Activated naive CD4-positive, alpha-beta T cell treated with anti-CD3 and anti-CD28 coated beads, Interleukin-2, amount 50 U/mL, for 16 hours (primary cell): Measurements from ENCODE around the gene PDLIM4.

Experiments
- DNase-seq: peaks from one replicate; pipeline ENCODE4 v3.0.0-alpha.2; 2020

PDLIM4 gene

DNA sequence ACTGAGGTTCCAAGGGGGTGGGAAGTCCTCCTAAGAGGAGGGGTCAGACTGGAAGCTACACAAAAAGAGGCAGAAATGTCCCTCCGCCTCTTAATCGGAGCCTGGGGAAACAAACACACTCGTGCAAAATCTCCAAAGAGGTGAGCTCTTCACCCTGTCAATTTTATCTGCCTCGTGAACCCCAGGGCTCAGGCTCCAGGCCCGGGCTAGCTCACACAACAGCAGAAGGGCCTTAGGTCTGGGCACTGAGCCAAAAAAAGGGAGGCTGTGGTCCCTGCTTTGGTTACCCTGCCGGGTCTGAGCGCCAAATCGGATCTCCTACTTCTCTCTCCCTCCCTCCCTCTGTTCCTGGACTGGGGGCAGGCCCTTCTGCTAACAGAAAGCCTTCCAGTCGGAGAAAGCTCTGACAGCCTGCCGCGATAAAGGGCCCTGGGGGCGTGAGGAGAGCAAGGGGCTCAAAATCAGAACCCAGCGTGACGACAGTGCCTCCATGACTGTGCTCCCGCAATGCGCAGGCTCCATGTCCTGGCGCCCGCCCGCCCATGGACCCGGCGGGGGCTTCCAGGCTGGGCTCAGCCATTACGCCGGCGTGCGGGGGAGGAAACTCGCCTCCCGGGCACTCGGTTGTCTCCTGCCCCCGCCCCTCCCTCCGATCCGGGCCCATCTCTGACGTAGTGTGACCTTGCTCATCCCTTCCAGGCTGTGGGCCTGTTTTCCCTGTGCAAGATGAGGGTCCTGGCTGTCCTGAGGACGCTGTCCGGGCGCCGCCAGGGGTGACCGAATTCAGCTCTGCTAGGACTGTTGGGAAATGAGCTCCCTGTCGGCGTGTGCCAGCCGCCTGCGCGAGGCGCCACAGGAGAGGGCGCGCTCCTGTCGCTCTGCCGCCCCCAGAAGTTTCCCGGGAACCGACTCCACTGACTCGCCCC lies 35.8 kb downstream of the PDLIM4 start:
- DNase-seq: peak; percentile 82

DNA sequence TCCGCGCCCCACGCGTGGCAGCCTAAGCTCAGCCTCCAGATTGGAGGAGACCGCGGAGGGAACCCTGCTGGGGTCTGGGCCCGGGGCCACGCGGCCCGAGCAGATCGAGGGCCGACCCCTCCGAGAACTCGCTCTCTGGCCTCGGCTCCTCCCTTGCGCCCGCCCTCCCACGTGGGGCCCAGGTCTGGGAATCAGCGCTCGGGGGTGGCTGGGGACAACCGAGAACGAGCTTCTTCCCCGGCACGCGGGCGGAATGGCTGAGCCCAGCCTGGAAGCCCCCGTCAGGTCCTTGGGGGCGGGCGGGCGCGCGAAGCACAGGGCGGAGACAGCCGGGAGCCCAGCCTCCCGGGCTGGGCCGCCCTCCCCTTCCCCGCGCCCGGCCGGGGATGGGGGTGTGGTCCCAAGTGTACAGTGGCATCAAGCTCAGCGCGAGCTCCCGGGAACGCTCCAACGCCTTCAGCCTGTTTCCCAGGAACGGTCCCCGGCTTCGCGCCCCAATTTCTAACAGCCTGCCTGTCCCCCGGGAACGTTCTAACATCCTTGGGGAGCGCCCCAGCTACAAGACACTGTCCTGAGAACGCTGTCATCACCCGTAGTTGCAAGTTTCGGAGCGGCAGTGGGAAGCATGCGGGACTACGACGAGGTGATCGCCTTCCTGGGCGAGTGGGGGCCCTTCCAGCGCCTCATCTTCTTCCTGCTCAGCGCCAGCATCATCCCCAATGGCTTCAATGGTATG lies 36.7 kb downstream of the PDLIM4 start, which contains the start of gene SLC22A4:
Gene SLC22A4, plus strand, starts transcription at position 403 of the 736 bp plus-strand sequence. Its CDS starts 223 bp downstream, at position 626.
- DNase-seq: peak; percentile 81

DNA sequence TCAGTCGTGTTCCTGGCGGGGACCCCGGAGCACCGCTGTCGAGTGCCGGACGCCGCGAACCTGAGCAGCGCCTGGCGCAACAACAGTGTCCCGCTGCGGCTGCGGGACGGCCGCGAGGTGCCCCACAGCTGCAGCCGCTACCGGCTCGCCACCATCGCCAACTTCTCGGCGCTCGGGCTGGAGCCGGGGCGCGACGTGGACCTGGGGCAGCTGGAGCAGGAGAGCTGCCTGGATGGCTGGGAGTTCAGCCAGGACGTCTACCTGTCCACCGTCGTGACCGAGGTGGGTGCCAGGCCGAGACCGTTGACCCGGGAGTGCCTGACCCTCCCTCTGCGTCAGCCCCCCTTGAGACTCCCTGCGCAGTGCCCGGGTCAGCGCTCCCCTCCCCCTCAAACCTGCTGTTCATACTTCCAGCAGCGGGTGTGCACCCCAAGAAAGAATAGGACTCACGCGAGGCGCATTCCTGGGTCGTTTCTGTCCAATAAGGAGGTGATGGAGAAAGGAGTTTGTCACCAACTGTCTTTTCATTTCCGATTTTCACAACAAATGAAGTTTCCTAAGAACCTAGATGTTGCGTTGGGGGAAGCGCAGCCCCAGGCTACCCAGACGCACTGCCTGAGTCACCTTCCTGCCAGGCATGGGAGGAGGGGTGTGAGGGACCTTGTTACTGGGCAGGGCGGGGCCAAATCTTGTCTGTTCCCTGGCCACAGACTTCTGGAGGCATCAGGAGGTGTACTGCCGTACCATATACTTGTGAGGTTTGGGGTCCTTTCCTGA lies 37.4 kb downstream of the PDLIM4 start:
- peak; percentile 72 for DNase-seq

DNA sequence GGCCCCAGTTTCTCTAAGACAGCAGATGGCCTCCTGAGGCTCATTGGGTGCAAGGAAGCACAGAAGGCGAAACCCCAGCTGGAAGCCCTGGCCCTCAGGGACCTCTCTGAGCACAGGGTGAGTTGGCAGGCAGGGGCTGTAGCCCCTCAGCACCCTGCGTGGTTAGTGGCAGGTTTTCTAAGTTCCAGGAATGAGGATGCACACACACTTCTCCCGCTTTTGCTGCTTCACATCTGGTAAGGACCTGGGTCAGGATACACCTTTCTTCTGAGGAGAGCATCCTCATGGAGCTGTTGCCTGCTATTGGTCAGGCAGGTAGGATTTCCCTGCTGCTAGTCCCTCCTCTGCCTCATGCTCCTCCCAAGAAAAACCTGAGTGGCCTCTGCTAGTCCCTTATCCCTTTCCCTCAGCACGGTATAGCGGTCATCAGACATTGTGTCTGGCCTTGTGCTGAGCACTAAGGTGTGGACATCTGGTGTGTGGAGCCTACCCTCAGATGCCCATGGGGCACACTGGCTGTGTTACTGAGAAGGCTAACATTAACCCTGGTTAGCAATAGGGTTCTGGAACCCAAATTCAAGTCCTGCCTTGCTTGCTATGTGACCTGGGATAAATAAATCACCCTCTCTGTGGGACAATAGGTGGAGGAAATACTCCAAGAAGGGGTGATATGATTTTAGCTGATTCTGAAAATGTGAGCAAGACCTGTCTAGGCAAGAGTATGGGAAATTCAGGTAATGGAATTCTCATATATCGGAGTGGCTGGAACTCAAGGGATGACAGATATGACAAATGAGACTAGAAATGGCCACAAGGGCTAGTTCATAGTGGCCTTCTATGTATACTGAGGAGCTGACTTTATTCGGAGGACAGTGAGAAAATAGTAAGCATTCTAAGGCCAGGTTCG lies 38.3 kb downstream of the PDLIM4 start:
- DNase-seq: no peak

DNA sequence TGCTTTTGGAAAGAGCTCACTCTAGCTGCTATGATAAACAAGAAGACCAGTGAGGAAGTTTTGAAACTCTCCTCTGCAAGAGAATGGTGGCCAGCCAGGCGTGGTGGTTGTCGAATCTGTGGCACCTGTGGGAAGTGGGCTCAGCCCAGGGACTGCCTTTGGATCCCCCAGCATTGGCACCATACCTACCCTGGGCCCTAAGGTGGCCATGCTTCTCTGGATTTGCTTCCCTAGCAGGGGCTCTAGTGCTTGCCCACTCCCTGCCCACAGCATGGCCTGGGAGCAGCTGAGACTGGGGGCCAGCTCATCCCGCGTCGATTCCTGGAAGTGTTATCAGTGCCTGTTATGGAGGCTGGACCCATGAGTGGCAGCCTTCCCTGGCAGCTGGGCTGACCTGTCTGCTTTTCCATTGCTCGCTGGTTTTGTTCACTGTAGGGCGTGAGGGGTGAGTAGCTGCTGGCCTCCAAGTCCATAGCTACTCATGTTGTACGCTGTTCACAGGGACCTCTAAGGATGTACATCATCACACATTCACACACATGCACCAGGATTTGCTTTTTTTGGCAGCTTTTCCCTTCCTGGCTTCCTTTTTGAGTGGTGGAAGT lies 39.0 kb downstream of the PDLIM4 start:
- DNase-seq: no peak

DNA sequence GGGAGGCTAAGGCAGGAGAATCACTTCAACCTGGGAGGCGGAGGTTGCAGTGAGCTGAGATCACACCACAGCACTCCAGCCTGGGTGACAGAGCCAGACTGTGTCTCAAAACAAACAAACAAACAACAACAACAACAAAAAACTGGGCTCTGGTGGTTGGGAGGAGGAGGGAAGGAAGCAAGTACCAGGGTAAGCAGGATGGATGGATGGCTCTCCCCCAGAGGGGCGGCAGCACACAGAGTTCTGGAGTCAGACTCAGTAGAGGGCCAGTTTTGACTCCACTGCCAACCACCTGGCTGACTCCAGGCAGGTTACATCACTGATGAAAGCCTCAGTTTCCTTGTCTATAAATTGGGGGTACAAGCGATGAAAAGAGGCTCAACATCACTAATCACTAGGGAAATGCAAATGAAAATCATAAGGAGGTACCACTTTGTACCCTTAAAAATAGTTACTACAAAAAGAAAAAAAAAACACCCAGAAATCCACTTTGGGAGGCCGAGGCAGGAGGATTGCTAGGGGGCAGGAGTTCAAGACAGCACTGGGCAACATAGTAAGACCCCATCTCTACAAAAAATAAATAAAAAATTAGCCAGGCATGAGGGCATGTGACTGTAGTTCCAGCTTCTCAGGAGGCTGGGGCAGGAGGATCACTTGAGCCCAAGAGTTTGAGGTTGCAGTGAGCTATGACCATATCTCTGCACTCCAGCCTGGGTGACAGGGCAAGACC lies 39.9 kb downstream of the PDLIM4 start:
- no peak for DNase-seq

DNA sequence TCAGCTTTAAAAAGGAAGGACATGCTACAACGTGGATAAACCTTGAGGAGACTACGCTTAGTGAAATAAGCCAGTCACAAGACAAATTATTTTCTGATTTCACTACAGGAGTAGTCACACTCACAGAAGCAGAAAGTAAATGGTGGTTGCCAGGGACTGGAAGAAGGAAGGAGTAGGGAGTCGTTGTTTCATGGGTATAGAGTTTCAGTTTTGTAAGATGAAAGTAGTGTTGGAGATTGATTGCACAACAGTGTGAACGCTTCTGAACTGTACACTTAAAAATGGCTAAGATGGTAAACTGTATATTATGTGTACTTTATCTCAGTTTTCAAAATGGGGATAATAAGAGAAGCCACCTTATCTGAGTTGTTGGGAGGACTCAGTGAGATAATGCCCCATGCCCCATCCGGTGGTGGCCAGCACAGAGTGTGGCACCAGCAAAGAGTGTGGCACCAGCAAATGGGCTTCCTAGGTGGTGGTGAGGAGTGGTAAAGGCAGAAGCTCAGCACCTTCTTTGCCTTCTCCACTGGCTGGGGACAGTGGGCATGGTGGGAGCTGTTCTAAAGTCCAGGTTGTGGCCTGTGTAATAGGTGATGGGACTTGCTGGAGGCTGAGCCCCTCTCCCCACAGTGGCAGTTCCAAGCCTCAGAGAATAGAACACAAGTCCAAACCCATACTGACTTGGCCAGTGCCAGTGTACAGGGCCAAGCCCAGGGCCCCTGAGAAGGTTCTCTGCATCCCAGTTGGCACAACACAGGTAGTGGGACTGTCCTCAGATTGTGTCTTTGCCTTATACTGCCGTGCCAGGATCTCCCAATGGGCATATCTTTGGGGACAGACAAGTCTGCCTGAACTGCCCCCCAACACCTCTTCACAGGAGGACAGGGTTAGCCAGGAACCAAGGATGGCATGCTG lies 41.1 kb downstream of the PDLIM4 start:
- DNase-seq: no peak

DNA sequence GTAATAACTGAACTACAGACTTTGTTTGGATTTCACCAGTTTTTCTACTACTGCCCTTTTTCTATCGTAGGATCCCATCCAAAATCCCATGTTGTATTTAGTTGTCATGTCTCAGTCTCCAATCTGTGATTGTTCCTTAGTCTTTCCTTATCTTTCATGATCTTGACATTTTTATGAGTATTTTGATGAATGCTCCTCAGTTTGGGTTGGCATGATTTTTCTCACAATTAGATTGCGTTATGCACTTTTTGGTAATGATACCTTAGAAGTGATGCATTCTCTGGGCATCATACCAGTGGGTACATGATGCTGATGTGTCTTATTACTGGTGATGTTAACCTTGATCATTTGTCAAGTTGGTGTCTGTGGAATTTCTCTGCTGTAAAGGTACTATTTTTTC lies 42.4 kb downstream of the PDLIM4 start:
- DNase-seq: no peak

DNA sequence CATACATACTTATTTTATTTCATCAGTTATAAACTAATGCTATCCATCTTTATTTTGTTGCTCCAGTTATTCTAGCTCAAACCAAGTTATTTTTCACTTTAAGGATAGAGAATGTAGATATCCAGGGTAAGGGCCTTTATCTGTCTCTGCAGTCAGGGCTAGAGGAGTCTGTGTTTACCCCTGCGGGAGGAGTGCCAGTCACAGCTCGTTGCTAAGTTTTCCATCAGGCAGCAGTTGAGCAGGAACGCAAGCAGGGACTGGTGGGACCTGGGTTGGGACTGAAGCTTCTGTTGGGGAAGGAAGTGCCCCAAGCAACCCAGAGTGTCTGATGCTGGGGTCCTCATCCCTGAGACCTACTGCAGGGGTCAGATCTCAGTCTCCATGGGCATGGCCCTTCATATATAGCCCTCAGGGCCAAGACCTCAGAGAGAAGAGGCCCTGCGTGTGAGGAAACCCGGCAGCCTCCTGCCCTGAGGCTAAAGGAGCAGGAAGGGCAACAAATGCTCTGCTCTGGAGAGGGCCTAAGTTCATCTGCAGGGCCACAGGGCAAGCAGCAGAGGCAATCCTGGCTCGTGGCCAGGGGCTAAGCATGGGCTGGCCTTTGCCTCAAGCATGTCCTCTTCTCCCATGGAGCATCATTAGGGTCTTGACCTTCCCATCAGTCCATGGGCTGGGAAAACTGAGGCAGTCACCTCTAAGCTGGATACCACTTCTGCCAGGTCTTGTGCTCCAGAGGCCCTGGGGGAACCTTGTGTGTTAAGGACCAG lies 43.3 kb downstream of the PDLIM4 start:
- no peak for DNase-seq

DNA sequence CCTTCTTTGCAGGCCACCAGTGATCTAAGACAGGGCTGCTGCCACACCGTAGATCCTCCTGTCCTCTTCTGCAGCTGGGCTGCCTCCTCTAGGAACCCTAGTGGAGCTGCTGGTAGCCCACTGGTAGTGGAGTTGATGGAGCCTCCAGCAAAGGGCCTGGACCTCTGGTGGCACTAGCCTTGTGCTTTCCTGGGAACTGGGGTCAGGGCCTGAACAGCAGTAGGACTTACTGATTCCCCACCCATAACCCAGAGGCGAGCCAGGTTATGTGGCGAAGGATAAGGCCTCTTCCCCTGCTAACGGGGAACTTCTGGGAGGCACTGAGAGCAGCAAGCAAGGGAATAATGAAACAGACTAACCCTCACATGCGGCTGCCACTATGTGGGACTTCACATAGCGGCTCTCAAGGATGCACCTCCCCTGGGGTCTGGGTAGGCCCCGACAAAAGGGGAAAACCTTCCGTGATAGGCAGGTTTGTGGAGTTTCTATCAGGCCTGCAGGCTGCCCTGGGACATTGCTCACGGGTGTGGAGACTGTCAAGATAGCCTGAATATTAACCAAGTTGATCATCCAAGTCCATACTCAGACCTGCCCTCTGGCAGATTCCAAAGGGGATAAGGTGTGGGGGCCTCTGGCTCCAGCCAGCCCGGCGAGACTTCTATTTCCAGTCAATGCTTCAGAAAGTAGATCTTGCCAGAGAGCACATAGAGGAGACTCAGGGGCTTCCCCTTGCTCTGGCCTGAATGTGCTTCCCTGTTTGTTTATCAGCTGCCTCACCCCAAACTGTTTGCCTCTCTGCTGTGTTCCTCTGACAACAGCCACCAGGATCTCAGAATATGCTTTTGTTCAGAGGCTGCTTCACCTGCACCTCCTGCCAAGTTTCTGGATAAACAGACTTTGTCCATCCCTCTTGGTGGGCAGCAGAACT lies 44.1 kb downstream of the PDLIM4 start:
- DNase-seq: no peak

DNA sequence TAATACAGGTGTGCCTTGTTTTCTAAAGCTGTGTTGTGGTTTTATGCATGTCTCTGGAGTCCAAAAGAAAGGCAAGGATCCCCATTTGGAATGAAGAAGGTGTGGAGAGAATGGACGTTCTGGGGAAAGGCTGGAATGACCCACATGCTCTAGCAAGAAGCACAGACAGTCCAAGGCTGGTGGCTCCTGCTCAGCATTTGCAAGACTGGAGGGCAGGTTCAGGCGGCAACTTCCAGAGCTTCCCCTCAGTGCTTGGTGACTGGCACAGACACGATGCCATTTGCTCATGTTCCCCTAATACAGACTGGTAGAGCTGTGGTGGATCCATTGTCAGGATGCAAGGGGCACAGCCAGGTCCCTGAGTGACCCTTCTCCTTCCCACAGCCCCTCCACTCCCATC lies 44.9 kb downstream of the PDLIM4 start:
- DNase-seq: no peak

DNA sequence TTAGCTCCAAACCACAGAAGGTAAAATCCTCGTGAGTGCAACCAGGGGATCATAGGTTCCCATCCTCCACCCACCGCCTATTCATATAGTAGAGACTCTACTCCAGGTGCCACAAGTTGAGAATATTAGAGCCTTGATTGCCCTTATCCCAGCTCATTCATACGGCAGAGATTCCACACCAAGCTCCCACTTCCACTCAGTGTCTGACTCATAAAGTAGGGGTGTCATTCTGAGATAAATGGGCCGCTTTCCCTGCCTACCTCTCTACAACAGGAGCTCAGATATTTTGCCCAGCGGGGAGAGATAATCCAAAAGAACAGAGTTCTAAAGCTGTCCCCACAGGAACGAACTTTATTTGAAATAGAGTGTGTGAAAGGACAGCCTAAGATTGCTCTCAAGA lies 46.1 kb downstream of the PDLIM4 start:
- no peak for DNase-seq

DNA sequence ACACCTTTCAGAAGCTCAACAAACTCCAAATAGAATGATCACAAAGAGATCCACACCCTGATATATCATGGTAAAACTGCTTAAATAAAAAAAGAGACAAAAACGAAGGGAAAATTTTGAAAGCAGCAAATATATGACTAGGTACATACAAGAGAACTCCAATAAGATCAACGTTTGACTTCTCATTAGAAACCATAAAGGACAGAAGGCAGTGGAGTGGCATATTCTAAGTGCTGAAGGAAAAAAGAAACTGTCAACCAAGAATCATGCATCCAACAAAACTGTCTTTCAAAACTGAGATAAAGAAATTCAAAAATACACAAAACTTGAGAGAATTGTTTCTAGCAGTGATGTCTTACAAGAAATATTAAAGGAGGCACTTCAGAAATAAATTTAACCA lies 47.9 kb downstream of the PDLIM4 start:
- no peak for DNase-seq

DNA sequence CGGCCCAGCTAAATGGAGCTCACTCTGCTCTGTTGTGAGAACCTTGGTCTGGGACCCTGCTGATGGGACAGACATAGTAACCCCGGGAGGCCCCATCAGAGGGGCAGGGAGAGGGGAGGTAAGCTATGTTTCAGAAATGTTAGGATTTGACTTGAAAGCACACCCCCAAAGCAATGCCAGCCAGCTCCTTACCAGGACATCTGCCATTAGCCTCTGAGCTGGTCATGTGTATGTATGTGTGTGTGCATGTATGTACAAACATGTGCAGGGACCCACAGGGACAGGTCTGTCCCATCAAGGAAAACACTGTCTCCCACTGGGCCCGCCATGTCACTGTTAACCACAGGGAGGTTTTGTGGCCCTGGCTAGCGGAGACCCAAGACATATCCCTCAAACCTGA lies 51.2 kb downstream of the PDLIM4 start:
- no peak for DNase-seq

DNA sequence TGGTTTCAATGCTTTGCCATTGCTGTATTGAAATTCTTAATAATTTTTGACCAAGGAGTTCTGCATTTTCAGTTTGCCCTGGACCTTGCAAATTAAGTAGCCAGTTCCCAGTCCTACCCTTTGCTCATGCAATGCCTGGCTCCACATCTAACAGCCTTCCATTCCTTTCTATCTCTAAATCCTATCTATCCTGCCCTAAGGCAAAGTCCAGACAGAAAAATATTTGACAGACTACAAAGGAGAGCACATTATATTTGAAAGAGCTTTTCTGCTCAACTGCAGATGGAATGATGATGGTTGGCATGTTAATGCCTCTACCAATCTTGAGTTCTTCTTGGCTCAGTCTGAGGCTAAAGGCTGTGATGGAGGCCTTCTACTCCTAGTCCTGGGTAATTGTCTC lies 52.2 kb downstream of the PDLIM4 start:
- DNase-seq: no peak

DNA sequence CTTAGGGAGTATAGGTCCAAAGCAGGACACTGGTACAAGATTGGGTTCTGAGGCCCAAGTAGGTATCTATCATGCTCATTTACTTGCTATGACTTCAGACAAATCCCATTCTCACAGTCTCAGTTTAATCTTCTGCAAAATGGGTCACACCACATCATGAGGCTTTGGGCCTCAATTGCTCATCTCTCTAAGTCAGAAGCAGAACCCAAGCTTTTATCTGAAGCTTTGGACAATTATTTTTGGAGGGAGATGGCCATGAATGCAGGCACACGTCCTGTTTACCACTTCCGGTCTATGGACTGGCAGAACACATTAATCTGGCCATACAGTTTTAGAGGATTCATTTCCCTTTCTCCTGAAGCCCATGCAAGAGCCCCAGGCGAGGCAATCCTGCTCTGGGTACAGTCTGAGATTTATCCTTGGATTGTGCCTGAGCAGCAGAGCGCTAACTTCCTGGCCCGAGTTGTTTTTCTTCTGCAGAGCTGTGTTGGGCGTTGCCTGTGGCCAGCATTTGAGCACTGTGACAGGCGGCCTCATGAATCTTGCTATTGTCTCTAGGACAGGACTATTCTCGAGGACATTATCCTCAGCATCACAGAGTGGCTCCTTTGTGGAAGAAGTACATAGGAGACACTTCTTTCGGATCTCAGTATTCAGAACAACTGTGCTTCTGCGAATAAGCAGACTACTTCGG lies 52.8 kb downstream of the PDLIM4 start:
- no peak for DNase-seq

DNA sequence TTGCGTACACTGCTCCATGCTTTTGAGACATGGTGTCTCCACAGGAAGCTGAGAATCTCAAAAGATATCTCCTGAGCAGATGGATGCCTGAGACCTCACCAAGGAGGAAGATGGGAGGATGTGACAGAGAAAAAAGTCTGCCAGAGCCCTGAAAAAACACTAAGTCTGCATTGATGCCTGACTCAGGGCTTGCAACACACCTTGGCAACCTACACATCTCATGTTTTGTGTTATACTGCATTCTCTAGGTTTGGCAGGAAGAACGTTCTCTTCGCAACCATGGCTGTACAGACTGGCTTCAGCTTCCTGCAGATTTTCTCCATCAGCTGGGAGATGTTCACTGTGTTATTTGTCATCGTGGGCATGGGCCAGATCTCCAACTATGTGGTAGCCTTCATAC lies 55.9 kb downstream of the PDLIM4 start:
- no peak for DNase-seq
